Neural cell (in vitro differentiated cells): ENCODE measurements around the gene KRTAP13-4.

ENCODE experiments used
- CTCF ChIP-seq: fragments of 450-650 bp; IDR thresholded peaks from 2 replicates; pipeline ENCODE4 v1.5.1; 2014; ENCODE audit warnings: antibody characterized with exemption, mild to moderate bottlenecking, moderate library complexity; ENCODE audit not compliant: poor library complexity, severe bottlenecking
- EP300 ChIP-seq: fragments of 450-650 bp; conservative IDR thresholded peaks from 2 replicates; pipeline ENCODE4 v1.6.1; 2014; ENCODE audit warnings: antibody characterized with exemption, mild to moderate bottlenecking, moderate library complexity; ENCODE audit not compliant: poor library complexity, severe bottlenecking
- EZH2 ChIP-seq: fragments of 200-600, 300-800 bp; shearing (Covaris generic), sonication (generic); IDR thresholded peaks from 2 replicates; pipeline ENCODE4 v1.6.1; 2014; ENCODE audit warnings: antibody characterized with exemption, low read length, borderline replicate concordance, mild to moderate bottlenecking; ENCODE audit not compliant: insufficient read depth, poor library complexity, severe bottlenecking
- MXI1 ChIP-seq: fragments of 450-650 bp; conservative IDR thresholded peaks from 2 replicates; pipeline ENCODE4 v1.6.1; 2014; ENCODE audit warnings: antibody characterized with exemption, mild to moderate bottlenecking; ENCODE audit not compliant: poor library complexity, severe bottlenecking
- POLR2AphosphoS5 ChIP-seq: IDR thresholded peaks from 2 replicates; pipeline ENCODE4 v1.6.1; 2012
- RAD21 ChIP-seq: fragments of 450-650 bp; conservative IDR thresholded peaks from 2 replicates; pipeline ENCODE4 v1.6.1; 2014; ENCODE audit warnings: antibody characterized with exemption, mild to moderate bottlenecking, moderate library complexity
- REST ChIP-seq: IDR thresholded peaks from 2 replicates; pipeline ENCODE4 v1.6.1; 2012; ENCODE audit warnings: borderline replicate concordance
- SMC3 ChIP-seq: fragments of 450-650 bp; conservative IDR thresholded peaks from 2 replicates; pipeline ENCODE4 v1.6.1; 2014; ENCODE audit warnings: antibody characterized with exemption, mild to moderate bottlenecking, moderate library complexity; ENCODE audit not compliant: poor library complexity
- TAF1 ChIP-seq: IDR thresholded peaks from 2 replicates; pipeline ENCODE4 v1.6.1; 2012; ENCODE audit warnings: low read depth

- TF ChIP-seq EZH2, result no peak
- no peak for TF ChIP-seq CTCF
- TF ChIP-seq TAF1, result no peak
- no peak for TF ChIP-seq RAD21
- no peak for TF ChIP-seq REST
- no peak for TF ChIP-seq EP300
- TF ChIP-seq POLR2AphosphoS5, result no peak
- no peak for TF ChIP-seq SMC3
- no peak for TF ChIP-seq MXI1
These were observed 10.0 kb downstream of the KRTAP13-4 start, which contains the start of gene KRTAP15-1 for GRCh38 chr21:30439975-30440374.
